A673 (cell line): ENCODE measurements around the gene FAM184B.

Experiments
- EZH2 ChIP-seq: fragments of 200-600 bp; sonication (generic); IDR thresholded peaks from 2 replicates; pipeline ENCODE4 v1.6.1; 2017; ENCODE audit warnings: borderline replicate concordance, low read depth, mild to moderate bottlenecking, mixed read lengths, antibody characterized with exemption, low read length; ENCODE audit not compliant: poor library complexity, severe bottlenecking
- TF ChIP-seq, protein P1 (sequence below): fragments of 300-800, 200-600 bp; sonication (generic); conservative IDR thresholded peaks from 2 replicates; pipeline ENCODE4 v1.5.1; 2017; ENCODE audit warnings: low read depth, mild to moderate bottlenecking, antibody characterized with exemption, low read length, moderate library complexity, mixed read lengths

GRCh38 chr4:17823871-17824669 is 42.6 kb upstream of the FAM184B start:
- TF ChIP-seq, protein P1, sequence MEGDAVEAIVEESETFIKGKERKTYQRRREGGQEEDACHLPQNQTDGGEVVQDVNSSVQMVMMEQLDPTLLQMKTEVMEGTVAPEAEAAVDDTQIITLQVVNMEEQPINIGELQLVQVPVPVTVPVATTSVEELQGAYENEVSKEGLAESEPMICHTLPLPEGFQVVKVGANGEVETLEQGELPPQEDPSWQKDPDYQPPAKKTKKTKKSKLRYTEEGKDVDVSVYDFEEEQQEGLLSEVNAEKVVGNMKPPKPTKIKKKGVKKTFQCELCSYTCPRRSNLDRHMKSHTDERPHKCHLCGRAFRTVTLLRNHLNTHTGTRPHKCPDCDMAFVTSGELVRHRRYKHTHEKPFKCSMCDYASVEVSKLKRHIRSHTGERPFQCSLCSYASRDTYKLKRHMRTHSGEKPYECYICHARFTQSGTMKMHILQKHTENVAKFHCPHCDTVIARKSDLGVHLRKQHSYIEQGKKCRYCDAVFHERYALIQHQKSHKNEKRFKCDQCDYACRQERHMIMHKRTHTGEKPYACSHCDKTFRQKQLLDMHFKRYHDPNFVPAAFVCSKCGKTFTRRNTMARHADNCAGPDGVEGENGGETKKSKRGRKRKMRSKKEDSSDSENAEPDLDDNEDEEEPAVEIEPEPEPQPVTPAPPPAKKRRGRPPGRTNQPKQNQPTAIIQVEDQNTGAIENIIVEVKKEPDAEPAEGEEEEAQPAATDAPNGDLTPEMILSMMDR, result no peak
- no peak for TF ChIP-seq EZH2
